GM18951 (cell line): ENCODE measurements around the gene RTL1.

Source experiments
- POLR2A ChIP-seq: IDR thresholded peaks from 4 replicates; pipeline ENCODE4 v1.6.1; 2011; ENCODE audit warnings: mild to moderate bottlenecking; ENCODE audit not compliant: insufficient read length, insufficient read depth; ENCODE audit errors: extremely low read depth
- in situ Hi-C: fragments of 300-500 bp; cut with MboI; formaldehyde crosslinking; loops from one replicate; pipeline ENCODE4 v1.12.0; 2022; ENCODE audit warnings: low sequenced_read_pairs, mixed read lengths, inconsistent platforms; ENCODE audit not compliant: unreplicated experiment

RTL1 gene

GRCh38 chr14:100874051-100874410 lies 29.5 kb downstream of the RTL1 start:
- no peak for TF ChIP-seq POLR2A
- in situ Hi-C loops, result no loop called here

- no peak for TF ChIP-seq POLR2A
- in situ Hi-C loops, result no loop called here
Observed at GRCh38 chr14:100873096-100873482, 30.4 kb downstream of the RTL1 start.

- in situ Hi-C loops, result no loop called here
- no peak for TF ChIP-seq POLR2A
Observed at GRCh38 chr14:100872259-100873095, 31.0 kb downstream of the RTL1 start.

- TF ChIP-seq POLR2A, result no peak
- in situ Hi-C loops, result no loop called here
Observed at GRCh38 chr14:100871234-100872186, 32.0 kb downstream of the RTL1 start.

GRCh38 chr14:100868621-100869370 lies 34.7 kb downstream of the RTL1 start:
- TF ChIP-seq POLR2A, result no peak

DNA sequence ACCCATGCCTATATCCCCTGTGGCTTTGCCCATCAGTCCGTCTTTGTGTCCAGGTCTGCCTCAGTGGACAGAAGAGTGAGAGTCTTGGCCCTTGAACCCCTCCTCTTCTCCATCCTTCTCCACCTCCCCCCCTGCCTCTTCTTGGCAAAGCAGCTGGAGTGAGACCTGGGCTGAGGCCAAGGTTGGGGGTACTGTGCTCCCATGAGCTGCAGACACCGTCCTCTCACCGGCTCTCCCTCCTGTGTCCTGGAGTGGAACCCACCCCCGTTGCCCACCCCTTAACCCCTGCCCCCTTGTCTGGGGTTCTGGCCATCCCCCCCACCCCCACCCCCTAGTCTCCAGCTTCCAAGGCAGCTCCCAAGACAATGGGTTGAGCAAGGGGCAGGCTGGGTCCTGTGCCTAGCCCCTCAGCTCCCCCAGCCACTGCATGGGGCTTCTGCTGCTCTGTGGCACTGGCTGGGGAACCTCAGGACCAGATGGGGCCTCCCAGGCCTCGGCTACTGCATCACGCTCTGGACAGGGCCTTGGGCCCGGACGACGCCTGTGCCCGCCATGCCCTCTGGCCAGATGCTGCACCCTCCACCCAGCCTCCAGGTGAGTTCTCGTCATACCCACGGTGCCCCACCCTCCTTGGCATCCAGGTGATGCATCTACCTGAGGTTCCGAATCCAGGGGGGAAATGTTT lies 35.7 kb downstream of the RTL1 start:
- in situ Hi-C loops, result no loop called here
- no peak for TF ChIP-seq POLR2A

More at GRCh38 chr14:100868621-100869370, 34.7 kb downstream of the RTL1 start:
- in situ Hi-C loops, result no loop called here

GRCh38 chr14:100866666-100867630 lies 36.6 kb downstream of the RTL1 start:
- TF ChIP-seq POLR2A, result no peak
- in situ Hi-C loops, result no loop called here

DNA sequence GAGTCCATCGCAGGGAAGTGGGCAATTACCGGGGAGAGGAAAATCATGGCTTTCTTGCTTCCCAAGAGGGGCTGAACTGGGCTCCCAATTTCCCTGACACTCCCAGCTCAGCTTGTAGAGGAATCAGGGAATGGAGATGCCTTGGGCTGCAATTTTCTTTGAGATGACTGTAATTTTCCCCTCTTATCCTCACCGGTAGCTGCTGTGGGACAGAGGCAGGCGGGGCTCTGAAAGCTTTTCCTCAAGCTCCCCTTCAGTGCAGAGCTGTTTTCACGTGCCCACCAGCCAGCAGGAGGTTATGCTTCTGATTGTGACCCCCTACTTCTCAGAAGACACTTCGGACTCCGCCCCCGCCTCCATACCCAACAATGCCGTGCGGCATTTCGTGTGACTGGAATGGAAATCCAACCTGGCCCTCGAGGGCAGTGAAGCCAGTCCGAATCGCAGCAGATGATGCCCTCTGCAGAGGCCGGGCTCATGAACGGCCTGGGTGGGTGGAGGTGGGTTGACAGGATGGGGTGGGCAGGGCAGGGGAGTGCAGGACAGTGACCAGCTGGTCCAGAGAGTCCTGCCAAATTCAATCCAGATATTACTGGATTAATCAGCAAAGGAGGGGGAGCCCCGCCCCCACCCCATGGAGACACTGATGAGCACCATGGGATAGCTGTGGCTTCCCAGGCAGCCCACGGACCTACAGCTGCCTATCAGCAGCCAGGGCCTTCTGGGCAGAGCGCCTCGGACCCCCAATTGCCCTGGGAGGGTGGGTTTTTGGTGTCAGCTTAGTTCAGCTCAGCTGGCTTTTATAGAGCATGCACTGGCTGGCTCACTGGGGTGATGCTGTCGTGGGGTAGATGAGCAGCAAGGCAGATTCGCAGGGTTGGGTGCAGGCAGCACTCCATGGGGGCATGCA lies 37.6 kb downstream of the RTL1 start:
- in situ Hi-C loops, result no loop called here
- TF ChIP-seq POLR2A, result no peak

DNA sequence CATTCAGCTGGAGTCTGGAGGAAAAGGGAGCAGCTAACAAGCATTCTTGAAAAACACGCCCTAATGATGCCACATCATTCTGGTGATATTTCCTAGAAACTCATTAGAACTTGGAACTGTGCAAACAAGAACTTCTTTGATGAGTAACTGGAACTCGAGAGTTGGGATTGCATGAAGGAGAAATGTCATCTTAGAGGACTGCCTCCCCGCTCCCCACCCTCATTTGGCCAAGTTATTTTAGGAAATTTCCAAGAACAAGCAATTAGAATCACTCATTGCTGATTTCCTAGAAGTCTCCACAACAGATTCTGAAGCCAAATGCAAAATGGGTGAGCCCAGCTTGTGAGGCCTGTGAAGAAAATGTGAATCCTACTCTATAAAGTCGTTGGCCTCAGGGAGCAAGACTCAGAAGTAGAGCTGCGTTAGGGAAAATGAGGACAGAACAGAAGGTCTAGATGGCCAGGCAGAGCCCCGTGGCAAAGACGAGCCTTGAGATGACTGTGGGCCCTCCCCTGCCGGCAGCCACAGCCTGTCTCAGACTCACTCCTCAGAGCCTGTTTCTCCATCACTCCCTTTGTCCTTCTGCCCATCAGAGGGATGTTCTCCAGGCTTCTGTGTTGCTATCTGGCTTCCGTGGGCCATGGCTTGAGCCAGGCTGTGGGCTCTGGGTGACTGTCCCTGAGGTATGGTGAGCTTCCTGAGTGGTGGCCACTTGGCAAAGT lies 38.4 kb downstream of the RTL1 start:
- in situ Hi-C loops, result no loop called here
- no peak for TF ChIP-seq POLR2A

DNA sequence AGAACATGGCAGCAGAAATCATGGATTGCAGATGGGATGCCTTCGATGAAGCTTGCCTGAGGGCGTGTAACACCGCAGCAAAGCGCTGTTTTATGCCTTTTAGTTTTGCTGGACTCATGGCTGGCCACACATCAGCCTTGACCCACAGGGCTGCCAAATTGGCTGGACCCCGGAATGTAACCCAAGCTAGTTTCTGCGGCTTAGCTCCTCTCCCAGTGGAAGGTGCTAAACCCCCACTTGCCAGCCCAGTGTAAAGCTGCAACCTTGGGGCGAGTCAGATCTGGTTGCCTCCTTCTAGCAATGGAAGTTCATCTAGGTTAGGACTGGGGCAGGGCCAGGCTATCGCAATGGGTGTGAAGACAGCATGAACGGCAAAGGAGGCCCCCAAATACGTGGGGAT lies 39.3 kb downstream of the RTL1 start:
- in situ Hi-C loops, result no loop called here
- no peak for TF ChIP-seq POLR2A
